ENCODE data around the gene SPACDR.

The SPACDR gene

DNA sequence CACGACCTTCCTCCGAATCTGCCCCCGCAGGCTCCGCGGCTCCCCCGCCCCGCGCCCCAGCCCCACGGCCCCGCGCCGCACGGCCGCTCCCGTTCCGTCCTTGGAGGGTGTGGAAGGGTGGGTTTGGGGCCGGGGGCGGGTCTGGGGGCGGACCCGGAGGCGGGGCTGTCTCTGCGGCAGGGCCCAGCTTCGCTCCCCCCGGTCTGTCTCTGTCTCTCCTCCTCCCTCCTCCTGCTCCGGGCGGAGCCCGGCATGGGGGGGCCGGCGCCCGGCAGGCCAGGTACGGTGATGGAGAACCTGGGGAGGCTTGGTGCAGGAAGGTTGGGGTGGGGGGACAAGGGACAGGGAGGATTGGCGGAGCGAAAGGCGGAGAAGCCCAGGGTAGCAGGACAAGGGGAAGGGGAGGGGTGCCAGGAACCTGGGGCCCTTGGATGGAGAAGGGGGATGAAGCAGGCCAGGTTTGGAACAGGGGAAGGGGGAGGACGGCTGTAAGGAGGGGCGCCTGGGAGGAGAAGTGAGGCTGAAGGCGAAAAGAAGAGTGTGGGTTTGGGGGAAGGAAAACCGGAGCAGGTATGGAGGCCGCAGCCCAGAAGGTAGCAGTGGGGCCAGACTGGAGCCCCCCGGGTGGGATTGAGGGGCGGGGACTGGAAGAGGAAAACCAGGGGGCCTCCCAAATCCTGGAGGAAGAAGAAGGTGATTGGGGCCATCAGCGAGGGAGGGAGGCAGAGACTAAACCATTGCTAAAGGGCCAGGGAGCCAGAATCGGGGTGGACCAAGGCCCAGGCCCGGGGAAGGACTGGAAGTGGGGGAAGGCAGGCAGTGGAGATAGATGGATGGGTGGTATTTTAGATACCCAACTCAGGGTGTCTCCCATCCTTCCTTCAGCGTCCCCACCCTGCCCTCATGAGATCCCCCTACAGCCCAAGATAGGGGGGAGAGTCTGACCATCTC is 19.9 kb upstream of the SPACDR start, which contains the start of gene NYAP1:
TSS of gene NYAP1 (plus strand) at position 206 of the 951 bp plus-strand sequence. CDS start 1,385 bp downstream, outside the sequence.
- DNase-seq: peak; percentile 51

DNA sequence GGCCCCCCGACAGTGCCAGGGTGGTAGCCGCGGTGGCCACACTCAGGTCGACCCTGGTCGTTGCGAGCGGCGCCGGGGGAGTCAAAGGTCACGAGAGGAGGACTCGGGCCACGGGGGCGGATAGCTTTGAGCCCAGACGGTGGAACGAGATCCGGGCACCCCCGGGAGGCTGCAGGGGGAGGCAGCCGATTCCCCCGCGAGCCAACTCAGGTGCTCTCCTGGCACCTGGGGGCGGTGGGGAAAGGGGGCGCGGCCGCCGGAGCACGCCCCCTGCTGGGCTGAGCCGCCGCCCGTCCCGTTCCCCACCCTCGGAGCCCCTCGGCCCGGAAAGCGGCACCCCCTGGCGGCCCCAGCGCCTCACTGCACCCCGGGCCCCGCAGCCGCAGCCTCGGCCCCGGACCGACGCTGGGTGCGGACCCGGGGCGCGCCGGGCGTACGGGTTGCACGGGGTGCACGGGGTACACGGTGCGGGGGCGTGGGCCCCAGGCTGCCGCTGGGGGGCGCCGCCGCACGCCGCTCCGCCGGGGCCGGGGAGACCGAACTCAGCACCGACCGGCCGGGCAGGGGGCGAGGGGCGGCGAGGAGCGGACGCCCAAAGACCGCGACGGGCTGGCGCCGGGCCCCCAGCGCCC is 19.1 kb upstream of the SPACDR start:
- DNase-seq: peak; percentile 93

DNA sequence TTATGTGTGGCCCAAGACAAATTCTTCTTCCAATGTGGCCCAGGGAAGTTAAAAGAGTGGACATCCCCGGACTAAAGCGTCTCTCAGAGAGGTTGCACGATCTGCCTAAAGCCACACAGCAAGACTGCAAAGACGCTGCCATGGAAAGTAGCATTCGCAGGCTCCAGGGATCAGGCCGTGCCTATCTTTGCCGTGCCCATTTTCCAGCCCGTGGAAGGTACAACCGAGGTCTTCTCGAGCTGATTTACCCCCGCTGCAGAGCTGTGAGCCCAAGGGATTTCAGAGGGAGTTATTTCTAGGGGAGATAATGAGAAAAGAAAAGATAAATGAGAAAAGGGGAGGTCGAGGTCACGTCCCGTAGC is 18.6 kb upstream of the SPACDR start:
- DNase-seq: no peak

DNA sequence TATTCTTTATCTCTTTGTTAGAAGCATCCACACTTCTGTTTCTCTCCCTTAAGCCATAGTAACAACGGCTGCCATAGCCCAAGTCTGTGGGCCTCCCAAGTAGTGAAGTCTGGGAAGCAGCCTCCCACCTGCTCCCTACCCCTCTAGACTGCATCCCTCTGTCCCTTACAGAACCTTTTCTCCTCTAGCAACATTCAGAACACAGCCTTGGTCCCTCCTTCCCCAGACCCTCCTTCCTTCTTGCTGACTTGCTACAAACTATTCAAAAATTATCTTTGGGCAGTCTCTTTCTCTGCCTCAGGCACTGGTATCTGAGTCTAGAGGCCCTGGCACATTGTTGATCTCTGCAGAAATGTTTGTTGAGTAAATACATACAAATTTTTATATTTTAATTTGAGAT is 17.4 kb upstream of the SPACDR start:
- no peak for DNase-seq

DNA sequence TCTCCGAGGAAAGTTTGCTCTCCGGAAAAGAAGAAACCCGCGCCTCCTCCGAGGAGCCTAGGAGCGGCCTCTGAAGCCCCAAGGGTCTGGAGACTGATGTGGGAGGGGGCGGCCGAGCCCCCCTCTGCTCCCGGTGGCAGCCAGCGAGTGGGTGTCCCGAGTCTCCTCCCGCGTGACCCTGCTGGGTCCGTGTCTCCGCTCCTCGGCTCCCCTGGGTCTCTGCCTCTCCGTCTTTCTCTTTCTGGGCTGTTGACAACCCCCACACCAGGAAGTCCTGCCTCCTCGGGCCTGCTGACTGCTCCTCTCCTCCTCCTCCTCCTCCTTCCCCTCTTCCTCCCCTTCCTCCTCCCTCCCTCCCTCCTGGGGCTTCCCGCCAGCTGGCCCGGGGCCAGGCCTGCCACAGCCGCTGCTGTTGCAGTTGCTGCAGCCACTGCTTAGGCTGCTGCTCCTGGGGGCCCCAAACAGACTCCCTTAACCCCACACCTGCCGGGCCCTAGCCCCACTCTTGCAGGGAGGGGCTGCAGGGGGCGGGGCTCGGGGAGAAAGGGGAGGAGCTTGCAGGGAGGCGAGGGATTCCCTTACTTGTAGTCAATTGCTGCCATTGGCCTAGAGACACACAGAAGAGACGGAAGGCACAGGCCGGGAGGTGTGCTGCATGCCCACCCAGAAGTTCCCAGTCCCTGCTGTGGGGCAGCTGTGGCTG is 15.0 kb upstream of the SPACDR start, which contains the start of gene TSC22D4:
TSS of gene TSC22D4 (minus strand) at position 257 of the 703 bp plus-strand sequence. CDS start 1,176 bp downstream, outside the sequence.
- DNase-seq: peak; percentile 95

DNA sequence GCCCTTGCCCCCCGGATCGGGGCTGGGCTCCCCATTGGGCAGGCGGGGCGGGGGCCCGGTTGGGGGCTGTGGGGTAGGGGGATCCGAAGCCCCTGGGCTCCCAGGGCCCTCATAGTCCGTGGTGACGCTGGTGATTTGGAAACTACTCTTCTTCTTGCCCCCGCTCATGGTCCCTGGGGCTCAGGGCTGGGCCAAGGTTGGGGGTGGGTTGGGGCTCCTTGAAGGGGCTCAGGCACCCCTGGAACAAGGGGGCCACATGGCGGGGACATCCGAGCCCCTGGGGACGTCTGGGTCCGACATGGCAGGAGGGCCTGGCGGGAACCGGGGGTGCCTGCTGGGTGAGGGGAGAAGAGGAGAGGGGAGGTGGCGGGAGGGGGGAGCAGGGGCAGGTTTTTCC is 13.8 kb upstream of the SPACDR start:
- peak; percentile 42 for DNase-seq

DNA sequence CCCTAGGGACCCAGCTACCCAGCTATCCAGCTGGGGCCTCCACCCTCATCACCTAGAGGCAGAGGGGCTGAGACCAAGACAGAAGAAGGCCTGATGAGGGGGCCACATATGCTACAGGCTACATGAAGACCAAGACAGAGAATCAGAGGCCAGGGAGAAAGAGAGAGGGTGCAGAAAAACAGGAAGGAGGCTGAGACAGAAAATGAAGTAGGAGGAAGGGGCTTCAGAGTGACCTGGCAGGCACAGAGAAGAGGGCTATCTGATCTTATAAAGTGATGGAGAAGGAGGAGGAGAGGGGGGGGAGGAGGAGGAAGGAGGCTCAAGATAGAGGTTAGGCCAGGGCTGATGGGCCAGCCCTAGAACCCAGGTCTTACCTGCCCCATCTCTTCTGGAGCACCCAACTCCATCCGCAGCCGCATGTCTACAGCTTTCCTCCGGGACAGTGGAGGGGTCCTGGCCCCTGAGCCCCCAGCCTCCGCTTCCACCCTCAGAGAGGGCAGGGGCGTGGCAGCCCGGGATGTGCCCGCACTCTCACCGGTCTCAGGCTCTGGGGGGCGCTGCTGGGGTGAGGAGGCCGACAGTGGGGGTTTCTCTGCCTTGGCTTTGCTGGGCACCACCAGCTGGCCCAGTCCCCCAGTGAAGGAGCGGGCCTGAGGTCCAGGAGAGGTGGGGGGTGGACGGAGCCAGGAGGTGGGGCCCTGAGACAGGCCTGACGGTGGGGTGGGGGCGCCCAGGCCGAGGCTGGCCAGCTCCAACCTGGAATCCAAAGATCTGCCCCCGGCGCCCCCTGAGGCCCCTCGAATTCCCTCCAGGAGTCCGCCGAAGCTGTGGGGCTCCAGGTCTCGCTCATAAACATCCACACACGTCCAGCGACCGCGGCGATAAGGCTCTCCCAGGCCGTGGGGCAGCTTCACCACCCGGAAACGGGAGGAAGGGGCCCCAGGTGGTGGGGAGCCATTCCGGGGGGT is 13.1 kb upstream of the SPACDR start:
- peak; percentile 79 for DNase-seq

DNA sequence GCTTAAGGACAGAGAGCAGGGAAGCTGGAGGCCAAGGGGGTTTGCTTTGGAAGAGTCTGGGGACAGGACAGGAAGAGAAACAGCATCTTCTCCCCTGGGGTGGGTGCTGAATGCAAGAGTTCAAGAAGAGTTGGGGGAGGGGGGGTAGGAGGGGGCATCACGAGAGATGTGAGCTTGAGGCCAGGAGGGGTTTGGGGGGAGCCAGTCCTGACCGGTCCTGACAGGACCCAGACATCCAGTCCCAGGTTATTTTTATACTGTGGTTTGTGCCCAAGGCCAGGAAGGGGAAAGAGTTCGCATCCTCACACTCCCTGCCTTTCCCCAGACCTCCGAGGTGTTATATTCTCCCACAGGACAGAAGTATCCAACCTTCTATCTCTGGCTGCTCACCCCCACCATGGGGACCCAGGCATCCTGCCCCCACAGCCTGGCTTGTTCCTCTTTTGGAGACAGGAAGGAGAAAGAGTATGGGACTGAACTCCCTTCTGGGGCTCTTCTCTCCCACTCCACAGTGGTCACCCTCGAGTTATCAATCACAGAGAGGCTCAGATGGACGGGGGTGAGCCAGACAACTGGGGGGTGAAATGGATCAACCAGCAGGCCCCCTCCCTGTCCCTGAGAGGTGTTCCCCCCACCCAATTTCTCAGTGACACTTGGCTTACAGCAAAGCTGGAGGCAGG is 12.2 kb upstream of the SPACDR start:
- DNase-seq: no peak

DNA sequence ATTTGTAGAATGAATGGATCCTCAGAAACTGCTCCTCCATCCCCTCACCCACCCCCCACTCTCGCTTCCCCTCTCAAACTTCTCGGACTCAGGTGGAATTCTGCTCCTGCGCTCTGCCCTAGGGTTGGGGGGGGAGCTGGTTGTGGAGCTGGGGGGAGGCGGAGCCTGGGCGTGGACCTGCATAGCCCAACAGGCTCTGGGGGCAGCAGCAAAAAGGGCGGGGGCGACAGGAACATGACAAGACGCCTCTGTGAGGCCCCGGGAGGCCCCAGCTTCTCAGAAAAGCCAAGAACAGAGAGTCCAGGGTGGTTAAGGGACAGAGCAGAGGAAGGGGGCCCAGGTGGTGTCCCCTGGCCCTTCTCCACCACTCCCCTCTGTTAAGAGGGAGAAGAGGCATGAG is 11.5 kb upstream of the SPACDR start:
- peak; percentile 60 for DNase-seq

DNA sequence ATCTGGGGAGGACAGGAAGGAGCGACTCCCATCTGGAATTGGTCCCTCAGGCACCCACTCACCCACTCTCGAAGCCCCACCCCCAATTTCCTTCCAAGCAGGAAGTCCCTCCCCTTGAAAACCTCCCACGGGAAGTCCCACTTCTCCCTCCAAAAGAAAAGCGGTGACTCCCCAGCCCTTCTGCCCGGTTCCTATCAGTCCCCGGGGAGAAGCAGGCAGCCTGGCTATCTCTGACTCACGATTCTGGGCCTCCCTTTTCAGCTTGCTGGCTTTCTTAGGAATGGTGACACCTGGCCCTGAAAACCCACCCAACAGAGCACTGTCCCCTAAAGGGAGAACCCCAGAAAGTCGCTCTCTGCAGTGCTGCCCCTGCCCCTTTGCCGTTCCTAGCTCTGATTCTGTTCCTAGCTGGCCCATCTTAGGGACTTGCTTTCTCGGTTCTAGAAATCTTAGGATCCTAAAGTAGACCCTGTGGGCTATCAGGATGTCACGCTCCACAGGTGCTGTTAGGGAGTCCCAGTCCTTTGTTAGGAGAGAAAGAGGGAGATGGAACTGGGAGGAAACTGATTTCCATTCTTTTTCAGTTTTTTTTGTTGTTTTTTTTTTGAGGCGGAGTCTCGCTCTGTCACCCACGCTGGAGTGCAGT is 8.9 kb upstream of the SPACDR start:
- DNase-seq: no peak

DNA sequence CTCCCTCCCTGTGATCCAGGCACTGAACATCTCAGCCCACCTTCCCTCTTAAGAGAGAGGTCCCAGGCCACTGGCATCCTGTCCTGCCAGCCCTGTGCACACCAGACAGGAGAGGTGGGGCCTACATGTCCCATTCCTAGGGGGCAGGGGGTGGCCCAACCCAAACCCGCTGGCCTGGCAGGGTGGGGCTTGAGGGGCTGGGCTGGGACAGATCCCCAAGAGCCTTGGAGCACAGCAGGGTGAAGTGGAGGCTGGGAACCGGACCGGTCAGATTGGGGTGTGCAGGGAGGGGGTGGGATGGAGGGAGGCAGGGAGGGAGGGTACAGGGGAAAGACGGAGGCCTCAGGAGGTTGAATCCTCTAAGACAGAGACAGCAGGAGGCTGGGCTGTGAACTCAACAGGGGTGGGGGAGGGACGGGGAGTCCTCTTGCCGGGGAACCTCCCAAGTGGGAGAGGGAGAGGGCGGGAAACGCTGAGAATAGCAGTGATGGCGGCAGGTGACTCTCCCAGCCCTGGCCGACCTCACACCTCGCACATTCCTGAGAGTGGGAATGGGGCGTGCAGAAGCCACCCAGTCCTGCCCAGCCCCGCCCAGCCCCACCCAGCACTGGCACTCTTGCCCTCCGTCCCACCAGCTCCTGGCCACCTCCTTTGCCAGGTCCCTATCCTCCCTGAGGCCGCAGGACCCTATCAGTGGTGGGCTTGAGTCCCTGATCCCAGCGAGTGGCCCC is 8.2 kb upstream of the SPACDR start:
- DNase-seq: no peak

DNA sequence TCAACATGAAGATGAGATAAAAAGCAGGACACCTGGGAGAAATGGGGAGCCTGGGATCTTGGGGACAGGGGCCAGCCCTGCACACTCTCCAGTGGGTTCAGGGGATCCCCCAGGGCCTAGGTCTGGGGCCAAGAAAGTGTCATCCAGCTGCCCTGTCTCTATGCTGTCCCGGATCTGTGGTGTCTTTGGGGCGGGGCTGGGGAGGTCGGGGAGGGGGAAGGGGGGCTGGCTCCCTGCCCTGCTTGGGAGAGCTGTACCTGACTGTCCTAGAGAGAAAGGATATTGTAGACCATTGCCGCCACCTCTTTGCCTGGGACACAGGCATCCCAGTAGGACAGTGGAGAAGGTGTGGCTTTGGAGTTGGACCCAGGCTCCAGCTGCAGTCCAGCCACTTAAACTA is 7.0 kb upstream of the SPACDR start:
- DNase-seq: no peak

DNA sequence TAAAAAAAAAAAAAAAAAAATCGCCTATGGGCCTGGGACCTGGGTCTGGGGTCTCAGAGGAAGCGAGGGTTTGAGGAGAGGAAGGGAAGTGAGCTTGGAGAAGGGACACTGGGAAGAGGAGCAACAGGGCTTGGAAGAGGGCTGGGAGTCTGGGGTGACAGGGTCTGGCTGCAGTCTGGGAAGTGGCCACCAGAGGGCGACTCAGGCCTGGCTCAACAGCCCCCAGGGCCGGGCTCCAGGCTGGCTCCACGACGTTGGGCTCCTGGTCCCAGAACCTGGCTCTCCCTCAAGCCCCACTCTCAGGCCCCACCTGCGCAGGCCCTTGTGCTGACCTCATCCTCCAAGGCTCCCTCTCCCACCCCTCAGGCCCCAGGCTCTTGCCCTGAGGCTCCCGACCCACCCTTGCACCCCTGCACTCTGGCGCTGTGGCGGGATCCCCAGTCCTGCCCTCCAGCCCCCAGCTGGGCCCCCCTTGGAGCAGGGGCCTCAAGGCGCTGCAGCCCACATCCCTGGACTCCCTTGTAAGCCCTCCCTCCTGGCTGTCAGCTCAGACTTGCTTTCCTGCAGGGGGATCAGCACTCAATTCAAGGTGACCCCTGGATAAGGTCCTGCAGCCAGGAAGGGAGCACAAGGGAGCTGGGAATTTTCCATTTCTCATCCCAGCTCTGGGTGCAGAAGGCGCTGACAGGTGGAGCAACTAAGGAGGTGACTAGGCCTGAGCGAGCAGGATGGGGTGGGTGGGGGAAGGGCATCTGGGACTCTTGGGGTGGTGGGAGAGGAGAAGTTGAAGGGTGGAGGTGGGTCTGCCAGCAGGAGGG is 5.4 kb upstream of the SPACDR start:
- peak; percentile 96 for DNase-seq

DNA sequence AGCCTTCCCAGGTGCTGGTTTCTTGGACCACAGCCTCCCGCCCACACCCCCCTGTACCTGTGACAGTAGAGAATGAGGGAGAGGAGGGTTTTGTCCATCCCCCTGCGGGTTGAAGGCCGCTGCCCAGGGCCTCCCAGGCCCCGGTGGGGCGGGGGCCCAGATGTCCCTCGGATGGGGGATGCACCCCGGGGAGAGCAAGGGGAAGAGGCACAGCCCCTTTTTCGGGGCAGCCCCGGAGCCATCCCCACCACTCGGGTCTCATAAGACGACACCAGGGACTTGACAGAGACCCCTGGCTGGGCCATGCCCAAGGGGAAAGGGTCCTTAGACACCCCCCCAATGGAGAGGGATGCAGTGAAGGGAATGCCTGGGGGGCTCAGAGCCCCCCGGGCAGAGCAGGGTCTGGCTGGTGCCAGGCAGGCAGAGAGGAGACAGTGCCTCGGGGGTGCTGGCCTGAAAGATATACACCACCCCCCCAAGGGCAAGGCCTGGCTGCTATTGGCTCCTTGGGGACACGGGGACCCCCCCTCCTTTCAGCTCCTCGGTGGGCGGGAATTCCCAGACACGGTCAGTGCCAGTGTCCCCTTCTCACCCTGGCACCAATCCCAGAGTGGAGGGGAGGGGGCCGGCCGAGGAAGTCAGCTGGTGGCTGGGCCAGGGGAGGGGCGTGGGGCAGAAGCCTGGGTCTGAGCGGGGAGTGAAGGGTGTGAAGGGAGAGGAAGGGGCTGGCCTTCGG is 3.7 kb upstream of the SPACDR start:
- DNase-seq: no peak

DNA sequence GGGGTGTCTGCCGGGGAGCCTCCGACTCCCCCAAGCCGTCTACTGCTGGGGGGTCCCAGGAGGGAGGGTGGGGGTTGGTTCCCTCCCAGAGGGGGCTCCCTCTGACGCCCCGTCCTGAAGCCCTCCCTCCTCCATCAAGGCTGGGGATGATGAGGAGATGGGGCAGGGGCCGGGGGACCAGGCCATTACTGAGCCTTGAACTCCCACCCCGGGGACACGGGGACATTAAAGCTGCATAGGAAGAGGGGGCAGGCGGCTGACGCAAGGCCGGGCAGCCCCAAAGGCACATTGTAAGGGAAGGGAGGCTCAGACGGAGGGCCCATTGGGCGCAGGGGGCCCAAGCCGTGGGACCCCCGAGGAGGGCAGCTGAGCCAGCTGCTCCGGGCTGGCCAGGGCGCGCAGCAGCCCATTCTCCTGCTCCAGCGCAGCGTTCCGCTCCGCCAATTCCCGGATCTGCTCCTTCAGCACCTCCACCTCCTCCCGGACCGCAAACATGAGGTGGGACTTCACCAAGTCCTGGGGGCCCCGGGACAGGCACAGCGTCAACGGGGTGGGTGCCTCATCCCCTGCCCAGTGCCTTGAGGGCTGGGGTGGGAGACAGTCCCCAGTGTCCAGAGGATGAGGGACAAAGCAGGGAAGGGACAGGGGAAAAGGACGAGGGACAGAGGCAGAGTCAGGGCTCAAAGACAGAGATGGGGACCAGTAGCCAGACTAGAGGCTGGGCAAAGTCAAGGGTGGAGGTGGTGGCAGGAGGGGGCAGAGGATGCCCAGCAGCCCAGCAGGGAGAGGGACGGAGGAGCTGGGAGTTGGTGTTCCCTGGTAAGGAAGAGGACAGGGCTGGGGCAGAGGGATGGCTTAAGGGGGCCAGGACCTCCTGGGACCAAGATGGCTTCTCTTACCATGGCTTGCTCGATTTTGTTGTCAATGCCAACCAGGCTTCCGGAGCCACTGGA is 2.9 kb upstream of the SPACDR start:
- no peak for DNase-seq

DNA sequence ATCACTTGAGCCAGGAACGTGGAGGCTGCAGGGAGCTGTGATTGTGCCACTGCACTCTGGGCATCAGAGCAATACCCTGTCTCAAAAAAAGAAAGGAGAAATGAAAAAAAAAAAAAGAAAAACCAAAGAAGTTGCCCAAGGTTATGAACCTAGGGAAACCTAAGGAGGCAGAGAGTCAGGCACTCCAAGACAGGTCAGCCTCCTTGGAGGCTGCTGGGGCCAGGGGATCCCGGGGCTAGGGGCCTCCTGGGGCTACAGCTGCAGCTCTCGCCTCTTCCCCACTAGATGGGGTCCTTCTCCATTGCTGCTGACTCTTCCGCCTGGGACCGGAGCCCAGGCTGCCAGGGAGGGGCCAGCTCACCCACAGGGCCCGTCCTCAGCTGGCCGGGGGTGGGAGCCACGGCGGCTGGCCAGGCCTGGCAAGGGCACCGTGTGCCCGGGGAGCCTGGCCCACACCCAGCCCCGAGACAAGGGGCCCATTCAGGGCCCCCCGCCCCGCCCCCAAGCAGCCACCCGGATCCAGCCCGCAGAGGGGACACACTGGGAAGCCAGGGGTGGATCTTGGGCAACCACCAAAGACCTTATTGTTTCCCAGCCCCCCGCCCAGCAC is 1.7 kb upstream of the SPACDR start:
- no peak for DNase-seq

DNA sequence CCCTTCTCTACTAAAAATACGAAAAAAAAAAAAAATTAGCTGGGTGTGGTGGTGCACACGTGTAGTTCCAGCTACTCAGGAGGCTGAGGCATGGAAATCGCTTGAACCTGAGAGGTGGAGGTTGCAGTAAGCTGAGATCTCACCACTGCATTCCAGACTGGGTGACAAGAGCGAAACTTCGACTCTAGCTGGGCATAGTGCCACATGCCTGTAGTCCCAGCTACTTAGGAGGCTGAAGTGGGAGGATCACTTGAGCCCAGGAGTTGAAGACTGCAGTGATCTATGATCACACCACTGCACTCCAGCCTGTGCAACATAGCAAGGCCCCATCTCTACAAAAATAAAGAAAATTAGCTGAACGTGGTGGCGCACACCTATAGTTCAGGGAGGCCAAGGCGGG is 1.2 kb upstream of the SPACDR start:
- DNase-seq: no peak

Measured in stimulated activated CD8-positive, alpha-beta memory T cell treated with anti-CD3 and anti-CD28 coated beads, Interleukin-4, amount 100 ng/mL, for 48 hours (primary cell).